ENCODE data around the gene SQSTM1.

The SQSTM1 gene

DNA sequence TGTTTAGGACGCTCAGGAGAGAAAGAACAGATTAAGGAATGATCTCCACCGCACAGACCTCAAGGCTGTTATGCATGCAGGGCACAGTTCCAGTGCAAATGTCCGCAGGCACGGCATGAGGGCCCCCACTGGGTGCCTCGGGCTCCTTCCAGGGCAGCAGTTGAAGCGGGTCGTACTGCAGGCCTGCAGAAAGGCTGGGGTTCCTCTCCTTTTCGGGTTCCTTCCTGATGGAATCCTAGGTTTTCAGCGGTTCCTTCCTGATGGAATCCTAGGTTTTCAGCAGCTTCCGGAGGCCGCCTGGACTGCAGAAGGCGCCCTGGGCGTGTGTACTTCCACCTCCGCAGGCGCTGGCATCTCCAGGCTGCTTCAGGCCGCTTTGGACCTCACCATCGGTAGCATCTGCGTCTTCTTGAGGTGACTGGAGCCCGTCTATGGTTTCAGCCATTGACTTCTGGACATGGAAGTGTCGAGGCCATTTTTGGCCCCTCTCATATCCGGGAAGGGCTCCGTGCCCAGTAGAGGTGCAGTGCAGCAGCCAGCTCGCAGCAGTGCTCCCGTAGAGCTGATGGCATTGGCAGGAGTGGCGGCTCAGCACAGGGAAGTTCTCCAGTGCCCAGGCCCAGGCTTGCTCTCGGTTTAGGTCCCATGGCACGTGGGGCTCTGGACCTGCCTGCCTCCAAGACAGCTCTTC is 8.4 kb upstream of the SQSTM1 start:
- Histone ChIP-seq H3K27me3 (ENCODE audit: control insufficient read depth in 1 of 2, insufficient read depth in 2 of 2, low read length in 2 of 2) (no peaks in the 10 kb centered on the region), H3K9me3 (ENCODE audit: control insufficient read depth in 2 of 2, low read length in 2 of 2) (no peaks in the 10 kb centered on the region), H3K4me3 (ENCODE audit: low read length in 2 of 2) (no peak overlapping the region), H3K36me3 (ENCODE audit: control insufficient read depth in 2 of 2, insufficient read depth in 2 of 2, low read length in 2 of 2) (peaks cover 3 to 5% of the 10 kb centered on the region in 2 donors), H3K27ac (ENCODE audit: low read length) (no peak overlapping the region), H3K4me1 (ENCODE audit: control insufficient read depth, insufficient read depth, low read length) (peaks cover 16% of the 10 kb centered on the region), H3K9ac (ENCODE audit: low read length in 2 of 2) (no peak overlapping the region)

GRCh38 chr5:179812997-179813607 is 7.6 kb upstream of the SQSTM1 start:
- Histone ChIP-seq H3K36me3 (ENCODE audit: control insufficient read depth in 2 of 2, insufficient read depth in 2 of 2, low read length in 2 of 2) (peaks cover 3 to 5% of the 10 kb centered on the region in 2 donors), H3K4me1 (ENCODE audit: control insufficient read depth, insufficient read depth, low read length) (peaks cover 17% of the 10 kb centered on the region), H3K27ac (ENCODE audit: low read length) (no peak overlapping the region), H3K9ac (ENCODE audit: low read length in 2 of 2) (no peak overlapping the region), H3K9me3 (ENCODE audit: control insufficient read depth in 2 of 2, low read length in 2 of 2) (no peaks in the 10 kb centered on the region), H3K4me3 (ENCODE audit: low read length in 2 of 2) (no peak overlapping the region), H3K27me3 (ENCODE audit: control insufficient read depth in 1 of 2, insufficient read depth in 2 of 2, low read length in 2 of 2) (no peaks in the 10 kb centered on the region)

- no peaks in the 10 kb centered on the region for H3K27me3 ChIP-seq (ENCODE audit: control insufficient read depth in 1 of 2, insufficient read depth in 2 of 2, low read length in 2 of 2)
- peaks cover 26% of the 10 kb centered on the region for H3K4me1 ChIP-seq (ENCODE audit: control insufficient read depth, insufficient read depth, low read length)
- no peak overlapping the region for H3K4me3 ChIP-seq (ENCODE audit: low read length in 2 of 2)
- H3K36me3 ChIP-seq (ENCODE audit: control insufficient read depth in 2 of 2, insufficient read depth in 2 of 2, low read length in 2 of 2): peaks cover 3 to 5% of the 10 kb centered on the region in 2 donors
- no peak overlapping the region for H3K27ac ChIP-seq (ENCODE audit: low read length)
- H3K9ac ChIP-seq (ENCODE audit: low read length in 2 of 2): no peak overlapping the region
- no peaks in the 10 kb centered on the region for H3K9me3 ChIP-seq (ENCODE audit: control insufficient read depth in 2 of 2, low read length in 2 of 2)
Measured at GRCh38 chr5:179814090-179814489, 6.6 kb upstream of the SQSTM1 start.

DNA sequence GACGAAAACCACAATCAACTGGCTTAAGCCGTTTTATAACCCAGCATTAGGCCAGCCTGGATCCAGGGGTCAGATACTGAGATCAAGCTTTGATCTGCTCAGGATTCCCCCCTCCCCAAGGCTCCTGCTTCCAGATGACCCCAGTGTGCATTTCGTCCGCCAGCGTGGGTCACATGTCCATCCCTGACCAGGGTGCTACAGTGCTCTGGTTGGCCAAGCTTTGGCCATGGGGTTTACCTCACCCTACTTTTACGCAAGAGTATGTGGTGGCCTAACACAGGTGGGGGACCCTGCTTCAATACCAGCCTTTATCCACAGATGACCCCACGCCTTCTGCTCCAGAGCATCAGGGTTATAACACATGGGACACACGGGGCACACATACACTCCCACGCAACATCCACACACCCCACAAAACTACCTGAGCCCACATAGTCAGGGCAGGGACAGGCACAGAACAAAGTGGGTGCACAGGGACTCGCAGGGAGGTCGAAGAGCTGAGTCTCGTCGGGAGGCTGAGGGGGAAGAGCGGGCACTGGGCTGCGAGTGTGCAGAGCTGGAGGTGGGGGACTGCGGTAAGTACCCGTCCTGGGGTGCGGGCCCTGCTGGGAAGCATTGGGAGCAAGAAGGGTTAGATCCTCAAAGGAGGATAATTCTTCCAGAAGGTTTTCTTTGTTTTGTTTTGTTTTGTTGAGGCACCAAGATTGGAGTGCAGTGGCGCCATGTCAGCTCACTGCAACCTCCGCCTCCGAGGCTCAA is 5.0 kb upstream of the SQSTM1 start:
- no peak overlapping the region for H3K9ac ChIP-seq (ENCODE audit: low read length in 2 of 2)
- H3K9me3 ChIP-seq (ENCODE audit: control insufficient read depth in 2 of 2, low read length in 2 of 2): no peaks in the 10 kb centered on the region
- no peaks in the 10 kb centered on the region for H3K27me3 ChIP-seq (ENCODE audit: control insufficient read depth in 1 of 2, insufficient read depth in 2 of 2, low read length in 2 of 2)
- peaks cover 41% of the 10 kb centered on the region for H3K4me1 ChIP-seq (ENCODE audit: control insufficient read depth, insufficient read depth, low read length)
- peaks cover 3 to 5% of the 10 kb centered on the region in 2 donors for H3K36me3 ChIP-seq (ENCODE audit: control insufficient read depth in 2 of 2, insufficient read depth in 2 of 2, low read length in 2 of 2)
- no peak overlapping the region for H3K4me3 ChIP-seq (ENCODE audit: low read length in 2 of 2)
- H3K27ac ChIP-seq (ENCODE audit: low read length): no peak overlapping the region

GRCh38 chr5:179816401-179816795 is 4.3 kb upstream of the SQSTM1 start:
- no peaks in the 10 kb centered on the region for H3K27me3 ChIP-seq (ENCODE audit: control insufficient read depth in 1 of 2, insufficient read depth in 2 of 2, low read length in 2 of 2)
- peak overlapping the region in 1 of 2 donors; percentile 45 for H3K9ac ChIP-seq (ENCODE audit: low read length in 2 of 2)
- H3K4me1 ChIP-seq (ENCODE audit: control insufficient read depth, insufficient read depth, low read length): peaks cover 44% of the 10 kb centered on the region
- H3K9me3 ChIP-seq (ENCODE audit: control insufficient read depth in 2 of 2, low read length in 2 of 2): no peaks in the 10 kb centered on the region
- H3K4me3 ChIP-seq (ENCODE audit: low read length in 2 of 2): peak overlapping the region; percentile 55 to 69
- peaks cover 3 to 5% of the 10 kb centered on the region in 2 donors for H3K36me3 ChIP-seq (ENCODE audit: control insufficient read depth in 2 of 2, insufficient read depth in 2 of 2, low read length in 2 of 2)
- no peak overlapping the region for H3K27ac ChIP-seq (ENCODE audit: low read length)

DNA sequence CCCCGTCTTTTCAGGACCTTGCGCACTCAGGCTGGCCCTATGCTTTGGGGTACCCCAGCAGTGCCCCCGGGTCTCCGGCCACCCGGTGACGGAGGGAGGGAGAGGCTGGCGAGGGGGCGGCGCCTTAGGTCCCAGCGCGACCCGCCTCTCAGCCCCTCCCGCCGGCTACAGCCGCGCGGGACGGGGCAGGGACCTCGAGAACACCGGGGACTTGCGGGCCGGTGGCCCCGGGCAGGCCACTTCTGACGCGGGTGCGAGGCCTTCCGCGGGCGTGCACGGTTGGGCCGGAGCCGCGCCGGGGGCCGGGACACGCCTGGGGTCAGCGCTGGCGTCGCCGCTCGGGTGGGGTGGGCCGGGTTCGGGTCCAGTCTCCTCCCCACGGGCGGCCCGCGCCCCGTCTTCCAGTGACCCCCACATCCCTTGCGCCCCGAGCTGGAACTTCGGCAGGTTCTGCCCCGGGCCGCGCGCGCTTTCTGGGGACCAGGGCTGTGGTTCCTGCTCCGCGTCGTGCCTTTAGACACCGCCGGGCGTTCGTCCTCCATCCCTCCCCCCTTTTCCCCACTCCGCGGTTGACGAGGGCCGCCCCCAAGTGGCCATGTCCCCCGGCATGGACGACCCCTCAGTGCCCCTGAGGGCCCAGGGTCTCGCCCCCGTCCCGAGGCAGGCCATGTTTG is 3.8 kb upstream of the SQSTM1 start:
- no peaks in the 10 kb centered on the region for H3K27me3 ChIP-seq (ENCODE audit: control insufficient read depth in 1 of 2, insufficient read depth in 2 of 2, low read length in 2 of 2)

GRCh38 chr5:179817470-179817840 is 3.2 kb upstream of the SQSTM1 start:
- peaks cover 2 to 3% of the 10 kb centered on the region in 2 donors for H3K36me3 ChIP-seq (ENCODE audit: control insufficient read depth in 2 of 2, insufficient read depth in 2 of 2, low read length in 2 of 2)
- no peaks in the 10 kb centered on the region for H3K27me3 ChIP-seq (ENCODE audit: control insufficient read depth in 1 of 2, insufficient read depth in 2 of 2, low read length in 2 of 2)
- peak overlapping the region in 1 of 2 donors; percentile 13 for H3K9ac ChIP-seq (ENCODE audit: low read length in 2 of 2)
- no peak overlapping the region for H3K27ac ChIP-seq (ENCODE audit: low read length)
- H3K9me3 ChIP-seq (ENCODE audit: control insufficient read depth in 2 of 2, low read length in 2 of 2): no peaks in the 10 kb centered on the region
- peak overlapping the region; percentile 35 to 69 for H3K4me3 ChIP-seq (ENCODE audit: low read length in 2 of 2)
- peaks cover 51% of the 10 kb centered on the region for H3K4me1 ChIP-seq (ENCODE audit: control insufficient read depth, insufficient read depth, low read length)

More for the DNA sequence above, 3.8 kb upstream of the SQSTM1 start:
- Histone ChIP-seq H3K9ac (ENCODE audit: low read length in 2 of 2) (peak overlapping the region; percentile 13 to 45), H3K27ac (ENCODE audit: low read length) (no peak overlapping the region), H3K4me1 (ENCODE audit: control insufficient read depth, insufficient read depth, low read length) (peaks cover 46% of the 10 kb centered on the region), H3K36me3 (ENCODE audit: control insufficient read depth in 2 of 2, insufficient read depth in 2 of 2, low read length in 2 of 2) (peaks cover 3 to 5% of the 10 kb centered on the region in 2 donors), H3K4me3 (ENCODE audit: low read length in 2 of 2) (peak overlapping the region; percentile 55 to 69), H3K9me3 (ENCODE audit: control insufficient read depth in 2 of 2, low read length in 2 of 2) (no peaks in the 10 kb centered on the region)

- peaks cover 58% of the 10 kb centered on the region for H3K4me1 ChIP-seq (ENCODE audit: control insufficient read depth, insufficient read depth, low read length)
- no peaks in the 10 kb centered on the region for H3K9me3 ChIP-seq (ENCODE audit: control insufficient read depth in 2 of 2, low read length in 2 of 2)
- peak overlapping the region; percentile 49 to 93 for H3K4me3 ChIP-seq (ENCODE audit: low read length in 2 of 2)
- no peaks in the 10 kb centered on the region for H3K27me3 ChIP-seq (ENCODE audit: control insufficient read depth in 1 of 2, insufficient read depth in 2 of 2, low read length in 2 of 2)
- H3K36me3 ChIP-seq (ENCODE audit: control insufficient read depth in 2 of 2, insufficient read depth in 2 of 2, low read length in 2 of 2): peaks cover 4 to 7% of the 10 kb centered on the region in 2 donors
- H3K9ac ChIP-seq (ENCODE audit: low read length in 2 of 2): peak overlapping the region; percentile 62 to 63
- peak overlapping the region; percentile 99 for H3K27ac ChIP-seq (ENCODE audit: low read length)
Measured at GRCh38 chr5:179817890-179818745, 2.6 kb upstream of the SQSTM1 start.

- H3K36me3 ChIP-seq (ENCODE audit: control insufficient read depth in 2 of 2, insufficient read depth in 2 of 2, low read length in 2 of 2): peaks cover 8 to 12% of the 10 kb centered on the region in 2 donors
- peak overlapping the region; percentile 99 for H3K27ac ChIP-seq (ENCODE audit: low read length)
- H3K9ac ChIP-seq (ENCODE audit: low read length in 2 of 2): peak overlapping the region; percentile 62 to 95
- no peaks in the 10 kb centered on the region for H3K9me3 ChIP-seq (ENCODE audit: control insufficient read depth in 2 of 2, low read length in 2 of 2)
- H3K4me1 ChIP-seq (ENCODE audit: control insufficient read depth, insufficient read depth, low read length): peaks cover 65% of the 10 kb centered on the region
- peak overlapping the region; percentile 89 to 93 for H3K4me3 ChIP-seq (ENCODE audit: low read length in 2 of 2)
- H3K27me3 ChIP-seq (ENCODE audit: control insufficient read depth in 1 of 2, insufficient read depth in 2 of 2, low read length in 2 of 2): no peaks in the 10 kb centered on the region
Measured at GRCh38 chr5:179818746-179819295, 1.9 kb upstream of the SQSTM1 start.
